Germinal center (tissue), 1 donor: ENCODE results near the gene ACTL6A.
A peak's percentile ranks its signal among the peaks of the same experiment; 100 is the strongest.

ENCODE experiments used
- DNase-seq: peaks from one replicate; pipeline ENCODE4 v3.0.0; 2012; ENCODE audit warnings: mixed read lengths, low spot score

ACTL6A gene

DNA sequence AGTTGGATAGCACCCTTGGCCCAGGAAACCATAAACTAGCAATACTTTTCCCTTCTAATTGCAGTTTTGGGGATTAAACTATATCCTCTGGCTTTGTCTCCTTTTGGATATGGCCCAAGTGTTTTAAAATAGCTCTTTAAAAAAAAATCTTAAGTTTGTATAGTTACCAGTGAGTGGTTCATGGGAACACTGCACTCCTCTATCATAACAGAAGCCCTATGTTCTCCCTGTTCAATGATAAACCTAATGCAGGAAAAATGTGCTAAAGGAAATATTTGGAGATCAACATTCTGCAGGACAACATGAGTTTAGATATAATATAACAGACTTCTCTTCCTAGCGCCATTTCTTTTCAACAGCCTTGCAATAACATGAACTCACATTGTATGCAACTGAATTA, 28.6 kb downstream of the ACTL6A start:
- DNase-seq = no peak

DNA sequence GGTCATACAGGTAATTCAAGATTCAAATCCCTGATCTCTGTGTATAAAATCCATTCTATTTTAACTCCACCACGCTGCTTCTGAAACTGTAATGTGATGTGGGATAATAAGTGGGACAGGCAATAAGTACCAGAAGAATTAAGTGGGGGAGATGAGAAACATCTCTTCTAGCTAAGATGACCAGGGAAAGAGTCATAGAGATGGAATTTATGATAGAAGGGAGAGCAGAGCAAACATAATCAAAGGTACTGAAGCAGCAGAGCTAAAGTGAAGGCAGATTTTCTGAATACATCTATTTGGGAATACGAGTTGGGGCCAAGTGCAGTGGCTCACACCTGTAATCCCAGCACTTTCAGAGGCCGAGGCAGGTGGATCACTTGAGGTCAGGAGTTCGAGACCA, 36.8 kb downstream of the ACTL6A start:
- no peak for DNase-seq

DNA sequence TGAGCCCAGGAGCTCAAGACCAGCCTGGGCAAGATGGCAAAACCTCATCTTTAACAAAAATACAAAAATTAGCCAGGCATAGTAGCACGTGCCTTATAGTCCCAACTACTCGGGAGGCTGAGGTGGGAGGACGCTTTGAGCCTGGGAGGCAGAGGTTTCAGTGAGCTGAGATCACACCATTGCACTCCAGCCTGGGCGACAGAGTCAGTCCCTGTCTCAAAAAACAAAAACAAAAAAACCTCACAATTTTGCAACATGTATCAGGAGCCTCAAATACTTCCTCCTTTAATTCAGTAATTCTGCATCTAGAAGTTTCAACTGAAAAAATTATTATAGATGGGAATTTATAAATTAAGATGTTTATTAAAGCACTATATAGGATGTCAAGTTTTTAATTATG, 40.6 kb downstream of the ACTL6A start:
- no peak for DNase-seq

DNA sequence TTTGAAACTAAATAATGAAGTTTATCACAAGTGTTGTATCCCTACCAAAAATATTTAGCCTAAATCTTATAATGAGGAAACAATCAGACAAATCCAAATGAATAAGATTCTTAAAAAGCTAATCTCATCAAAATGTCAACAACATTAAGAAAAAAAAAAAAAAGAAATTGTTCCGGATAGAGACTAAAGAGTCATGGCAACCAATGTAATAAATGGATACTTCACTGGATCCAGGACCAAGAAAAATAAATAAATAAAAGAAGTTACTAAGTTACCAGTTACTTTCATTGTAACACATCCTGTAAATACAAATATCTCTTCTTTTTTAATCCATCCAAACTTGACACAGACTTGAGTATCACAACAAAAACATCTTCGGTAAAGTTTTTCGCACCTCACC, 41.1 kb downstream of the ACTL6A start:
- no peak for DNase-seq

DNA sequence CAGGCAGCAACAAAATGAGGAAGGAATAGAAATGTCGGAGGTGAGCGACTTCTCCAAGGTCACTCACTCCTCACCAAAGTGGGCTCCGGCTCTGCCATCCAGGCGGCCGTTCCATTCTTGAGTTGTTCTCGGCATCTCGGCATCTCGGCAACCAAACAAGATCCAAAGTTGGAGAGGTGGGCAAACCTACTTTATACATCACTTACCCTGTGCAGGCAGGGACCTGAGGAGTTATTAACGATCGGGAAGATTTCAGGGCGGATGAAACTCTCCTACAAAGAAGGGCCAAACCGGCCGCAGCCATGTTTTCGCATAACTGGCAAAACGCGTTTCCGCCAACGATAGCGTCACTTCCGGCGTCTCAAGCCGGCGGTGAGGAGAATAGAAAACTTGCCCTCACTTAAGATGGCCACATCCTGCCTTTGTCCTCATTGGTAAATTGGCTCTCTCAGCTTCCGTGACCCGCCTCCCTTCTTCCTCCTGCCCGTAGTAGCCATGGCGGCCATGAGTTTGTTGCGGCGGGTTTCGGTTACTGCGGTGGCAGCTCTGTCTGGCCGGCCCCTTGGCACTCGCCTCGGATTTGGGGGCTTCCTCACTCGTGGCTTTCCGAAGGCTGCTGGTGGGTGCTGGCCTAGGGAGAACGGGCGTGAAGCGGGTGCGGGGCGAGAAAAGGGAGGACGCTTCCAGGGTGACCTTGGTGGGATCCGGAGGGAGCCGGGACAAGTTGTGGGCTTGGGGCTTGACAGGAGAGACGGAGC, 41.8 kb downstream of the ACTL6A start, which contains the start of the genes MRPL47 and NDUFB5:
Gene MRPL47 (minus strand): TSS at position 318 of the 758 bp plus-strand sequence. CDS start 14 bp downstream, at position 304.
Gene NDUFB5 (plus strand): TSS at position 474 of the 758 bp plus-strand sequence. CDS start 22 bp downstream, at position 496.
- peak; percentile 93 for DNase-seq

DNA sequence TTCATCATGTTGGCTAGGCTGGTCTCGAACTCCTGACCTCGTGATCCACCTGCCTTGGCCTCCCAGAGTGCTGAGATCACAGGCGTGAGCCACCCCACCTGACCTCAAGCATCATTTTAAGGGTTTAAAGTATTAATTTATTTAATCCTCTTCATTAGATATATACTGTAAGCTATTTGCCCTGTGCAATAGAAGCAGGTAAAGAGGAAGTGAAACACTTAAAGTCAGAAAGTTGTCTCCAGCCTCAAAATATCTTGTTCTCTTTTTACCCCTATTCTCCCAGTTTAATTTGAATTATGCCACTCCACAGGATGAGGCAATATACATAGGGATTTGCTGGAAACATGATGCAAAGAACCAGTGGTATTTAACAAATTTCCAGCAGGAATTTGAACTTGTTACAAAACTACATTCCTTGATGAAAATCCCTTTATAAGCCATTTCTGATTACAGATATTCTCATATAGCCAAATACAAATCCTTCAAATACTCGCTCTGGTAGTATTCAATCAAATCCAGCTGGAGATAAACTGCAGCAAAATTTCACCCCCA, 43.9 kb downstream of the ACTL6A start:
- DNase-seq = peak; percentile 53

DNA sequence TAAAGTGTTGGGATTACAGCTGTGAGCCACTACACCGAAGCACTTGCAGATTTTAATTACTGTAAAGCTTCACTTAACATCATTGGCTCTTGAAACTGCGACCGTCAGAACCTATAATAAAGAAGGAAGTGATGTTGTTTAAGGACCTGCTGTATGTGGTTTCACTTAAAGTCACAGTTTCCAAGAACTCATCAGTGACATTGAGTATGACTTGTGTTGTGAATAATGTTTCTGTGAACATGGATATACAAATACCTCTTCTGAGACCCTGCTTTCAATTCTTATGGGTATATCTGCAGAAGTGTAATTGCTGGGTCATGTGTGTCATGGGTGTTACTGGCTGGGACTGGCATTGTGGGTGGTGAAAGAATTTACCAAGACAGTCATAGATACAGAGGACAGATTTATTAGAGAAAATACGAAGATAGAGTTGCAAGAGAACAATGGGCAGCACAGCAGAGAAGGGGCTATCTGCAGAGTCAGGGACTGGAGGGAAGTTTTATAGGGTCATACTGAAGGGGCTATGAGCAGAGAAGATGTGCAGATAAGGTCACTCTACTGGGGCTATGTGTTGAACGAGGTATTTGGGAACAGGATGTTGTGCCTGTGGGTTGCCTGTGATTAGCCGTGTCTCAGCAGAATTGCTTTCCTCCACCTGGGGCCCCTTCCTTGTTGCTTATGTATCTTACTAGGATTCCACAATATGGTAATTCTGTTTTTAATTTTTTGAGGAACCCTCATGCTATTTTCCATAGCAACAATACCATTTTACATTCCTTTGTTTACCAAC, 46.4 kb downstream of the ACTL6A start:
- DNase-seq = peak; percentile 31

DNA sequence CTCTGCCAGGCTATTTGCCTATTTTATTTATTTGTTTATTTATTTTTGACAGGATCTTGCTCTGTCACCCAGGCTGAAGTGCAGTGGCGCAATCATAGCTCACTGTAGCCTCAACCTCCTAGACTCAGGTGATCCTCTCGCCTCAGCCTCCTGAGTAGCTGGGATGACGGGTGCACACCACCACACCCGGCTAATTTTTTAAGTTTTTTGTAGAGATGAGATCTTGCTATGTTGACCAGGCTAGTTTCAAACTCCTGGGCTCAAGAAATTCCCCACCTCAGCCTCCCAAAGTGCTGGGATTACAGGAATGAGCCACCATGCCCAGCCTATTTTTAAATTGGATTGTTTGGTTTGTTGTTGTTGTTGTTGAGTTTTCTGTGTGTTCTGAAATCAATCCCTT, 47.3 kb downstream of the ACTL6A start:
- DNase-seq = no peak

DNA sequence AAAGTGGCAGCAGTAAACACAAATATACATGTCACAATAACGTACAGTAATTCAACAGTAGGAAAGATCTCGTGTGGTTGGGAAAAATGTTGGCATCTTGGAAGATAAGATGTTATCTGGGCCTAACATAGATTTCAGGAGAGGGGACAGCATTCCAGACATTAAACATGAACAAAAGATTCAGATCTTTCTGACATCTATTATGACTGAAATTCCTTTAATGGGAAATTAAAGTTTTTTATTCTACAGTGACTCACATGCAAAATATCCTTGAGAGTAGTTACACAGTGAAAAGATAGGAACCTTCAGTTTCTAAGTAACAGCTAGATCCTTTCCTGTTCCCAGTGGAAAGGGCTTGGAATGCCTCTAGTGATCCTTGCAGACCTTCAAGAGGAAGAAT, 51.1 kb downstream of the ACTL6A start:
- no peak for DNase-seq

DNA sequence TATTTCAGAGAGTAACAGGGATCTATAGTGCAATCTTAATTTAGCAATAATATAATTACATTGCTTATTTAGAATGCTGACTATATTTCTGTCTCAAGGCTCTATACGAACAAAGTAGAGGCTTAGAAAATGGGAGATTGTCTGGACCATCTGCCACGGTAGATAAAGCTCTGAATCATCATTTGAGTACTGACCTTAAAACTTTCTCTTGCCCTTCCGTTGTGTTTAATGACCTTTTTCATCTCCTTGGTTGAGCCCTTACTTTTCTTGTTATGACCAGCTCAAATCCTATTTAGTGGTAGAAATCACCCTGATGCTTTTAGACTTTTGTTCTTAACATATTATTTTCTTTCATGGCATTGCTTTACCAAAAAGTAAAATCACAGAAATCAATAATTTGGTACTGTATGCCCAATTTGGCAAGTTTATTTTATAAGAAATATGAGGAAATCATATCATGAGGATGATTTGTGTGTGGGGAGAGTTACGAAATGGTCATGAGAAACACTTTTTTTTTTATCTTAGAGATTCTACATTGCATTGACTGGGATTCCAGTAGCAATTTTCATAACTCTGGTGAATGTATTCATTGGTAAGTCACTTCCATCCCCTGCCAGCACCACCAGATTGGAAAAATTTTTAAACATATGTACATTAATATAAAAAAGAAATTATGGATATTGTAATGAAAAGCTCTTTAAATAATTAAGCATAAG, 52.9 kb downstream of the ACTL6A start:
- no peak for DNase-seq

DNA sequence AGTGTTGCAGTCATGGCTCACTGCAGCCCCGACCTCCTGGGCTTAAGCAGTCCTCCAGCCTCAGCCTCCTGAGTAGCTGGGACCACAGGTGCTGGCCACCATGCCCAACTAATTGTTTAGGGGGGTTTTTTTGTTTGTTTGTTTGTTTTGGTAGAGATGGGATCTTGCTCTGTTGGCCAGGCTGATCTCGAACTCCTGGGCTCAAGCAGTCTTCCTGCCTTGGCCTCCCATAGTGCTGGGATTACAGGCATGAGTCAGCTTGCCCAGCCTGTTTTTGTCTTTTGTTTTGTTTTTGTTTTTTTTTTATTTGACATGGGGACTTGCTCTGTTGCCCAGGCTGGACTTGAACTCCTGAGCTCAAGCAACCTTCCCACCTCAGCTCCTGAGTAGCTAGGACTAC, 59.3 kb downstream of the ACTL6A start:
- no peak for DNase-seq

DNA sequence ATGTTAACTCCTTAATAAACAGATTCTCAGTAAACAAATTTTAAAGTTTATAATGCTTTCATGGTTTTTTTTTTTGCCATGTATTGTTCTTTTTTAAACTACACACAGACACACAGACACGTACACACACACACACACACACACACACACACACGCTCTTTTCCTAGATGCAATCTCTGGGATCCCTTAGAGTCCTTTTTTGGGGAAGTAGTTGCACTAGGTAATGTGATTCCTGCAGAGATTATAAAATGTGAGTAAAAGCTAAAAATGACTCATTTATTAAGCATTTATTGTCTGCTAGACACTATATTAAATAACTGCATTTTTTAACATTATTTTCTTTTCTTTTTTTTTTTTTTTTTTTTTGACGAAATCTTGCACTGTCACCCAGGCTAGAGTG, 61.7 kb downstream of the ACTL6A start:
- no peak for DNase-seq

DNA sequence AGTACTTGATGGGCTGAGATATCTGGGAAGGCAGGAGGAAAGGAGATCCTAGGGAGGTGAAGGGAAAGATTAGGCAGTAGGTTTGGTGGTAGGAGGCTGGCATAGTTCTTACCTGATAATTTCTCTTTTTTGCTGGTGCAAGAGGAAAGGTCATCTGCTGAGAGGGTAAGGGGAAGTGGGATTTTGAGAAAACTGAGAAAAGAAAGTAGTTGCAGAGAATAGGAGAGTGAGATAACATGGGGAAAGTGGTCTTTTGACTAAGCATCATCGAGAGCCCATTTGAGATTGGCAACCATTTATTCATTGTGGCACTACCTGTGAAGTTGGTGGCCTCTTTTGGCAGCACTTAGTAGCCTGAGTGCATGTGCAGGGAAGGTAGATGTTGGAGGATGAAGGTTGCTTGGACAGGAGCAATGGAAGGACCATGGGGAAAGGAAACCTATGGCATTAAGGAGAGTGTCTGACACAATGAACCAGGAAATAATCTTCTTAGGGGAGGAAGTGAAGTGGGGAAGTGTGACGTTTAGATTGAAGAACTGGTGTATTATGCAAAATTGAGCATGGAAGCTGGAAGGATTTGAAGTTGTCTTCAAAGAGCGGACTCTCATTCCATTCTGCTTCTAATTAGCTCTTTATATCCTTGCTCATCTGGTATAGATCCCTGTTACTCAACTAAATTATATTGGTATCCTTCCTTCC, 68.2 kb downstream of the ACTL6A start:
- no peak for DNase-seq
